GM15510 (cell line): ENCODE data around the gene CELSR1.

Experiments used
- POLR2A ChIP-seq: IDR thresholded peaks from 3 replicates; pipeline ENCODE4 v1.6.1; 2011; ENCODE audit warnings: borderline replicate concordance; ENCODE audit not compliant: insufficient read length; ENCODE audit errors: extremely low read depth

CELSR1 gene

DNA sequence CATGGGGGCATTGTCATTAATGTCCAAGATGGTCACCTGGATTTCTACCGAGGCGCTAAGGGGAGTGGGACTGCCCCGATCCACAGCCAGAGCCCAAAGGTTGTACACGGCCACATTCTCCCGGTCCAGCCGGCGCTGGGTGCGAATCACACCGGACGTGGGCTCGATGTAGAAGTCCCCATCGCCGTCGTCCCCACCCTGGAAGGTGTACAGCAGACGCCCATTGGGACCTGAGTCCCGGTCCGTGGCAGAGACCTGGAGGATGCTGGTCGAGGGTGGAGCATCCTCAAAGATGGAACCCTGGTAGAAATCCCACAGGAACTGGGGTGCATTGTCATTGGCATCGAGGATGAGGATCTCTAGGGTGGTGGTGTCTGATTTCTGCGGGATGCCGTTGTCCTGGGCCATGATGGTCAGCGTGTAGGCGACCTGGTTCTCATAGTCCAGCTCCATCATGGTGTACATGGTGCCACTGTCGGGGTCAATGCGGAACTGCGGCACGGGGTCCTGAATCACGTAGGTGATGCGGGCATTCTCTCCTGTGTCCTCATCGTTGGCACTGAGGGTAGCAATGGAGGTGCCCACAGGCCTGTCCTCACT, 3.1 kb downstream of the CELSR1 start:
- TF ChIP-seq POLR2A, result no peak

DNA sequence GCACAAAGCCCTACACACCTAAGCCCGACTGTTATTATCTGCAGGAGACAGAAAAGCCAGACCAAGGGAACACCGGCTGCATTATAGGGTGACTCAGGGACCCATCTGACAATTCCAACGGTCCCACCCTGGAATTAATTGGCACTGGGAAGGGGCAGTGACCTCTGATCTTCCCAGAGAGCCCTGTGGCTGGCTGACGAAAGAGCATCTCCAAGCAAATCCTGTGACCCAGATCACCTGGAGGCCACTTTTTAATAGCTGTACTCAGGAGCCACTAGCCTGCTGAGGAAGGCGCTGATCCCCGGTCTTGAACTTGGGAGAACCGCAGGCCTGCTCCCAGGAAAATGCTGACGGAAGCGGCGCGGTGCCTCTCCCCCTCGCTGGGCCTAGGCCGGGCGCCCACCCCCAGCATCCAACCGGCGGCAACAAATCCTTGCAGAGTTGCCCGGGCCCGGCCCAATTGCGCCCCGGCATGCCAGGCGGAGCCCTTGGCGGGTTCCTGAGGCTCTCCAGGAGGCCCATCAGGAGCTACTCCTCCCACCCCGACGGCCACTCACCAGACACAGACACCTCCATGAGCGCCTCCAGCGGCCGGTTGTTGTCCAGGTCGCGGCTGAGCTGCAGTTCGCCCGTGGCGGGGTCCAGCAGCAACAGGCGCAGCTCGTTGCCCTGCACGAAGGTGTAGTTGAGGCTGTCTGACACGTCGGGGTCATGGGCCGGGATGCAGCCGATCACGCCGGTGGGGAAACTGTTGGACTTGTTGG, 4.2 kb downstream of the CELSR1 start:
- no peak for TF ChIP-seq POLR2A

DNA sequence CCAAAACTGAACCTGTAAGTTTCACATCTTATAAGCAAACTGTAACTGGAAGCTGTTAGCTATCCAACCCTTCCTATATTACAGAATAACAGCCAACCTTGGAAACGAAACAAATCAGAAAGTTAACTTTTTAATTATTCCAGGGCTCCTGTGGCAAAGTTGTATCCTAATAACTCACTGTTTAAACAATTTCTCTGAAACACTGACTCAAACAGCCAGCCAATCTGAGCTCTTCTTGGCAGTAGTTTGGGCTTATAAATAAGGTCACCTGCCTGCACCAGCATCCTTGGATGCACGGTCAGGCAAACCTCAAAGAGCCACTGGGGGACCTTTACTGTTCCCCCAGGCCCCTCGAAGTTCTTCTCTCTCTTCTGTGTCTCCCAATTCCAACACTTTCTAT, 5.0 kb downstream of the CELSR1 start:
- TF ChIP-seq POLR2A, result no peak

DNA sequence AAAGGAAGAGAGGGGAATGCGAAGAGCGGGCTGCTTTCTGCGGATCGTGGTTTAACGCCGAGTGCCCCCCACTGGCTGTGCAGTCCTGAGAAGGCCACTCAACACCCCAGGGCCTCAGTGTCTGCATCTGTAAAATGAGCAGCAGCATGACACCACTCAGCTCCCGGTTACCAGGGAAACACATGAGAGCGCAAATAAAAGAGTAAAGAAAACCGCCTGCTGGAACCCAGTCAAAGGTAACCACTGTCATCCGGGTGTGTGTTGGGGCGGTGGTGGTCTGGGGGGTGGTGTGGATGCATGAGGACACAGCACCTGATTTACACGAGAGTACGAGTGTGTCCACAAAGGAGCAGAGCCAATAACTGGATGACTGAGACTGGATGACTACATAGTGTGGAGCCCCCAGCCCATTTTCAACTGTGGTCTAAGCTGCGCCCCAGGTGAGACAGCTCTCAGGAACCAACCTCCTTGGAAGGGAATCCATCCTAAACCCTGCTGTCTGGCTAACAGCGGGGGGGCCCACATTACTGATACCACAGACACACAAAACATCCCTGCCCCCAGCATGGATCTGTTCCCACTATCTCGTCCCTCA, 5.7 kb downstream of the CELSR1 start:
- TF ChIP-seq POLR2A, result no peak

DNA sequence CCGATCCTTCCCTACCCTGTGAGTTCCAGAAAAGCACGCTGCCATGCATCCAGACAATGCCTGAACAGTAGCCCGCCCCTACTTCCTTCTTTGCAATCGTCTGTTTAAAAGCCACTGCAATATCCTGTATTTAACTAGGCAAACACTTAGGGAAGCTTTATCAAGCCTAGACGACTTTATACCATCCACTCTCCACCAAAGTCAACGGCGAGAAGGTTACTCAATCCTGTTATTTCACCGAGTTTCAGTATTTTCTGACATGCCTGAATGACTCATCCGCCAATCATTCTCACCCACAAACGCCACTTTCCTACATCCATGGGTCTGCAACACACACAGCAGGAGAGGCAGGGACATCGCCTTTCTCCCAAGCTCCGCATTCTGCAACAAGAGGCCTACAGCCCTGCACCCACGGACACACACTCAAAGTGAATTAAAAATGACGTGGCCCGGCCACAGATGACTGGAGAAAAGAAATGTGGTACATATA, 9.3 kb downstream of the CELSR1 start:
- TF ChIP-seq POLR2A, result no peak

DNA sequence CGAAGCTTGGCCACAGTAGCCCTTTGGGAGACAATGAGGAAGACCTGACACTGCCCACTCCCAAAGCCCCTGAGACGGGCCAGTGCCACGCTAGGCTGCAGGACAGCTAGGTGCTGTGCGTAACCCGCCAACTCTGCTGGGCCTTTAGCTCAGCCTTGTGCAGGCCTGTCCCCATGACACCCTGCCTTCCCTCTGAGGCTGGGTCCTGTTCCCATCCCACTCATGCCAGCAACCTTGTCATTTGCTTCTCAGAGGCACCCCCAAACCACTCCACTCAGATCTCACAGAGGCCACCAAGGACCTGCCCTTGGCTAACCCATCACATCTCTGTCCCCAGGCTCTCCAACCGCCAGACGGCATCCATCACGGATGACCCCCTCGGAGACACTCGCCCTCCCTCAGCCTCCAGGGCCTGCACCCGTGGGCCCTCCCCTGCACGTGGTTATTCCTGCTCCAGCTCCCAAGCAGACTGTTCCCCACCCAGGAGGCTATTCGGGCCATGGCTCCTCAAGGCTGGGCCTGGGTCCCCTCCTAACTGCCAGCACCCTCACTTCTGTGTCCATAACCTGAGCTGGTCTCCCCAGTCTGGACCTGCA, 11.1 kb downstream of the CELSR1 start:
- no peak for TF ChIP-seq POLR2A

DNA sequence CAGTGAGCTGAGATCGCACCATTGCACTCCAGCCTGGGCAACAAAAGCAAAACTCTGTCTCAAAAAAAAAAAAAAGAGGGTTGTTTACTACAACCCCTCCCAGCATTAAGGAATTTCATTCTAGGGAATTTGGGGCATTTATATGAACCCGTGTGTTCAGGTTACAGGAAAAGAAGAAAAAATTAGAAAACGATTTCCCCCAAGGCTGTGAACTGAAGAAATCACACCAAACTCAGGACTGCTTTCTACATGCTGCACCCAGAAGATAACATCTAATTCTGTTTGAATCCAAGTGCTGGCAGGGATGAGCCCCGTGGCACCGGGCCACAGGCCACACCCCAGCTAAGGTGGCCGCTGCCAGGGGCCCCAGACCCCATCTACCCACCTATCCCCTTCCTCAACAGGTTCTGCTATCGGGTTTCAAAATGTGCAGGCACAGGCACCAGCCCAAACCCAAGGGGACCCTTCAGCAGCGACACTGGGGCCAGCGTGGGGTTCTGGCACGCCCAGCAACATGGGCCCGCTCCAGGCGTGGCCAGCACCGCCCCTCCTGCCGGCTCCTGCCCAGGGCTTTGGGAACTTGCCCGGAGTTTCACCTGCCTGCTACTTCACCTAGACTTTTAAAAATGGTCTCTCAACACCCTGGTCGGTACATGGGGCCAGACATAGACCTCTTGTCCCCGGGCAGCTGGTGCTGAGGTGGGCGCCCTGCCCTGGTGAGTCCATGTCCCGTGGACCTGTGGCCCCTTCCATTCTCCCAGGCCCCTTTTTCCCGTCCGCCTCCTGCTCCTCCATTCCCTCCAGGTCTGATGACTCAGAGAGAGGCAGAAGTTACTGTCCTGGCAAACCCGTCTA, 11.8 kb downstream of the CELSR1 start:
- no peak for TF ChIP-seq POLR2A

DNA sequence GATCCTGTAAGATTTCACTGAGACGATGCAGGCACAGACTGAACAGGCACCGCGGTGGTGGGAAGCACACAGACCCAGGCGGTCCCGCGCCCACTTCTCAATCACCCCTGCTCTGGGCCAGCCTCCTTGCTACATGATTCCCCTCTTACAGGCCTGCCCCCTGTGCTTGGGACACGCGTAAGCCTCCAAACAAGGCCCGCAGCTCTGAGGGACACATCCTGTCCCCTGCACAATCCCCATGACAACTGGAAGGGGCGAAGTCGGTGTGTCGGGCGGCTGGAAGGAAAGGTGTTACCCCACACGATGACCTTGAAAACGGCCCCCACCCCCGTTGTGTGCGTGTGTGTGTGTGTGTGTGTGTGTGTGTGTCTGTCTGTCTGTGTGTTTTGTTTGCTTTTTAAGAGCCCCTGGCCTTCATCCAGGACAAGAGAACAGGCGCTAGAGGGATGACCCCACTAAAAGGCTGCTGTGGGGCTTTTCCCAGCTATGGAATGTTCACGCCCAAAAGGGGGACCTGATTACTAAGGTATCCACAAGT, 13.1 kb downstream of the CELSR1 start:
- TF ChIP-seq POLR2A, result no peak

DNA sequence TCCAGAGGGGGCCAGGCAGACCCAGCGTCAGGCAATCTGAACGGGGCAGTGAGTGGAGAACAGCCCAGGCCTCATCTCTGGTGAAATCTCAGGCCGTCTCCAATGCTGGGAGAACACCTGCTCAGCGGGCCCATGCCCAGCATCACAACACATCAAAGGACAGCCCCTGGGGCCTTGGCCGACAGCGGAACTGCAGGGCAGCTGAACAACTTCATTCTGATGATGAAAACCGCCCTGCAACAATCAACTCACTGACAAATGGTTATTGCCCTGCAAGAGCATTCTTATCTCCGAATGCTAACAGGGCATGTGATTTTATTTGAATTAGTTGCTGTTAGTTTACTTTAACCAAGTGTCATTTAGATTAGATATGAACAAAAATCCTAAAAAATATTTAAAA, 14.6 kb downstream of the CELSR1 start:
- TF ChIP-seq POLR2A, result no peak

DNA sequence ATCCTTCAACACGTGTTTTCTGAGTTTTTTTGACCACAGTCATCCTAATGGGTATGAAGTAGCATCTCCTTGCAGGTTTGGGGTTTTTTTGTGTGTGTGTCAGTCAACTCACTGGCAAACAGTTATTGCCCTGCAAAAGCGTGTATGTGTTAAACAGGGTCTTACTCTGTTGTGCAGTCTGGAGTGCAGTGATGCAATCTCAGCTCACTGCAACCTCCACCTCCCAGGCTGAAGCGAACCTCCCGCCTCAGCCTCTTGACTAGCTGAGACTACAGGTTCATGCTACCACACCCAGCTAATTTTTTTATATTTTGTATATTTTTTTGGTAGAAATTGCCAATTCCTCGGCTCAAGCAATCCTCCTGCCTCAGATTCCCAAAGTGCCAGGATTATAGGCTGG, 15.4 kb downstream of the CELSR1 start:
- no peak for TF ChIP-seq POLR2A

DNA sequence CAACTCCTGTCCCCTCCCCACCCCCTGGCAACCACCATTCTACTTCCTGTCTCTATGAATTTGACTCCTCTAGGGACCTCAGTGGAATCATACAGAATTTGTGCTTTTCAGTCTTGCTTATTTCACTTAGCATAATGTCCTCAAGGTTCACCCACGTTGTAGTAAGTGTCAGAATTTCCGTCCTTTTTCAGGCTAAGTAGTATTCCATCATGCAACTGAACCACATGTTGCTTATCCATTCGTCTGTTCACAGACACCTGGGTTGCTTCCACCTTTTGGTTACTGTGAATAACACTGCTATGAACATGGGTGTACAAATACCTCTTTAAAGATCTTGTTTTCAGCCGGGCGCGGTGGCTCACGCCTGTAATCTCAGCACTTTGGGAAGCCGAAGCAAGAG, 16.5 kb downstream of the CELSR1 start:
- TF ChIP-seq POLR2A, result no peak

DNA sequence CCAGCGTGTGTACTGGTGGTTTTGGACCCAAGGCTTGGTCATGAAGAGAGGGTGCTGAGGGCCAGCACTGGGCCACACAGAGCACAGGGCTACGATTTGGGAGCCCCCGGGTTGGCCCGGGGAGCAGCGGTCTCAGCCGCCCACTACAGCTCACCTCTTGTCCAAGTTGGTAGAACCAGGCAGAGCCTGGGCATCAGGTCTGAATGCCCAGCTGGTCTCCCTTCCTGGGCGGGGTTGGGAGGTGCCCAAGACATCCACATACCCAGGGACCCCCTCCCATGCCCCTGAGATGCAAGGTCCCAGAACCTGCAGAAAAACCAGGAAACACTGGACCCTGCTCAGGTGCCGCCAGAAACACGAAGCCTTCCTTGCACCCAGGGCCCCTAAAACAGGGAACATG, 18.0 kb downstream of the CELSR1 start:
- TF ChIP-seq POLR2A, result no peak

DNA sequence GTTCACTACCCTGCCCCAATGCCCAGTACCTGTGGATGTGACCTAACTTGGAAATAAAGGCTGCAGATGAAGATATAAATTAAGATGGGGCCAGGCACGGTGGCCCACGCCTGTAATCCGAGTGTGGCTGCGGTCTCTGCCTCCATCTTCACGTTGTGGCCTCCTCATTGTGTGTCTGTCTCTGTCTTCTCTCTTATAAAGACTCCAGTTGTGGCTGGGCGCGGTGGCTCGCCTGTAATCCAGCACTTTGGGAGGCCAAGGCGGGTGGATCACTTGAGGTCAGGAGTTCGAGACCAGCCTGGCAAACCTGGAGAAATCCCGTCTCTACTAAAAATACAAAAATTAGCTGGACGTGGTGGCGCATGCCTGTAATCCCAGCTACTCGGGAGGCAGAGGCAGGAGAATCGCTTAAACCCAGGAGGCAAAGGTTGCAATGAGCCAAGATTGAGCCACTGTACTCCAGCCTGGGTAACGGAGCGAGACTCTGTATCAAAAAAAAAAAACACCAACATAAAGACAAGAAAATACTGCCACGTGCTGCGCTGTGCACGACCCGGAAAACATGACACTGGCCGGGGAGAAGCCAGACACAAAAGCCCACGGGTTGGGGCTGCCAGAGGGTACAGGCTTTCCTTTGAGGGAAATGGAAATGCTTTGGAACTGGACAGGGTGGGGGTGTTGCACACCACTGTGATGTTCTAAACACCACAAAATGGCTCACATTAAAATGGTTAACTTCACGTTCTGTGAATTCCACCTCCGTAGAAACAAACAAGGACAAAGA, 18.7 kb downstream of the CELSR1 start:
- TF ChIP-seq POLR2A, result no peak

DNA sequence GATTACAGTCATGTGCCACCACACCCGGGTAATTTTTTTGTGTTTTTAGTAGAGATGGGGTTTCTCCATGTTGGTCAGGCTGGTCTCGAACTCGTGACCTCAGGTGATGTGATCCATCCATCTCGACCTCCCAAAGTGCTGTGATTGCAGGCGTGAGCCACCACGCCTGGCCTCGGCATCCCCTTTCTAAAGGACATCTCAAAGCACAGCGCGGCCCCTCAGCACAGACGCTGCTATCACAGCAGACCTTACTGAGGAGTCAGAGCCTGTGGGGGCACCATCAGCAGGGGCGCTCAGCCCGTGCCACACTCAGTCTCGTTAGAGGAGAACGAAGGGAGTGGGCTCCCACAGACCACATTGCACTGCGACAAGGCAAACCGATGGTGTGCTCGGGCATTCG, 19.4 kb downstream of the CELSR1 start:
- no peak for TF ChIP-seq POLR2A

DNA sequence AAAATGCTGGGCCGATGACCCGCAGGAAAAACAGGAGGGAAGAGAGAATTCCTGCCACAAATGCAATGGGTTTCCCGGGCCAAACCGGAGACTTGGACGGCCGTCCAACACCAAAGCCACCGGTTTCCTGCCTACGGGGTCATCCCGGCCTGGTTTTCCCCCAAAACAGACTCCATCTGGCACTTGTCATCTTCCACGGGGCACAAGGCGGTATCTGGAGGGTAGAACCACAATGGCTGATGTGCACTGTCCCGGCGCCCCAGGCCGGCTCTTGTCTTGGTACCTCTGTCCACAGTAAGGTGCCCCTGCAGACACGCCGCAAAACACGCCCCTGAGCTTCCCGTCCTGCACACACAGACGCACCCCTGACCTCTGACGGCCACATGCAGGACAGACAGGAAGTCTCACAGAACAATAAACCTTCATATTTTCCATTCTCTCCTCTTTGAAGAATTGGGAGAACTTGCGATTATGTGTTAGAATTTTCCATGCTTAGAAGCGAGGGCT, 20.1 kb downstream of the CELSR1 start:
- TF ChIP-seq POLR2A, result no peak
